Transverse colon (tissue), 4 donors: Measurements from ENCODE around the gene WDR5.

Experiments used
- CTCF ChIP-seq, 5 experiments: fragments of 200-600 bp in 3 of 5; fragments of 450-650 bp in 2 of 5; sonication (generic) in 3 of 5; IDR thresholded peaks; 1 replicate in 2 of 5; 2 replicates in 3 of 5; pipeline ENCODE4 v1.5.1; 2016 to 2017; ENCODE audit warnings: antibody characterized with exemption in 5 of 5, inconsistent platforms in 3 of 5, mild to moderate bottlenecking in 2 of 5, moderate library complexity in 1 of 5
- POLR2AphosphoS5 ChIP-seq, 3 donors: sonication (generic); formaldehyde crosslinking; IDR thresholded peaks; one replicate each; pipeline ENCODE4 v1.6.1; 2016; ENCODE audit warnings: antibody characterized with exemption in 3 of 3

- TF ChIP-seq CTCF (IDR thresholded peaks at IDR 0.05) (no peak), POLR2AphosphoS5 (IDR thresholded peaks at IDR 0.05) (no peak)
These were observed 475 bp downstream of the WDR5 start for GRCh38 chr9:134136118-134136995.
